GM12891 (cell line): ENCODE results near the gene PPARG.
"Not testable (repeated sequence)": the region's sequence is repeated elsewhere in the genome, so short reads cannot be mapped to it uniquely, and the experiment has no call there.

Source experiments
- DNase-seq: peaks from one replicate; pipeline ENCODE4 v3.0.0; 2011; ENCODE audit warnings: low spot score; ENCODE audit not compliant: insufficient read length
- FAIRE-seq: peaks from 2 replicates; lab custom pipeline; 2011; peaks lifted over from hg19 to GRCh38; lab: Jason Lieb, UNC
- PAX5 ChIP-seq: IDR thresholded peaks from 2 replicates; pipeline ENCODE4 v1.6.1; 2011; ENCODE audit warnings: low read length, moderate library complexity, mild to moderate bottlenecking; ENCODE audit not compliant: insufficient read depth, severe bottlenecking
- POLR2A ChIP-seq: IDR thresholded peaks from 2 replicates; pipeline ENCODE4 v1.6.1; 2011; ENCODE audit warnings: low read depth, low read length, control low read depth
- POLR2AphosphoS5 ChIP-seq: IDR thresholded peaks from 2 replicates; pipeline ENCODE4 v1.6.1; 2011; ENCODE audit warnings: low read depth, low read length, control low read depth
- POU2F2 ChIP-seq: IDR thresholded peaks from 2 replicates; pipeline ENCODE4 v1.6.1; 2011; ENCODE audit warnings: low read depth, mild to moderate bottlenecking, control low read depth, low read length, moderate library complexity
- SPI1 ChIP-seq: IDR thresholded peaks from 2 replicates; pipeline ENCODE4 v1.6.1; 2011; ENCODE audit warnings: low read depth, low read length, control low read depth
- TAF1 ChIP-seq: IDR thresholded peaks from 2 replicates; pipeline ENCODE4 v1.6.1; 2011; ENCODE audit warnings: low read depth, low read length, control low read depth

Gene PPARG

GRCh38 chr3:12463686-12464085 lies 174.8 kb downstream of the PPARG start:
- DNase-seq (no peak), FAIRE-seq (no peak)
- TF ChIP-seq PAX5 (no peak), SPI1 (no peak), TAF1 (no peak), POLR2AphosphoS5 (no peak), POU2F2 (no peak)

DNA sequence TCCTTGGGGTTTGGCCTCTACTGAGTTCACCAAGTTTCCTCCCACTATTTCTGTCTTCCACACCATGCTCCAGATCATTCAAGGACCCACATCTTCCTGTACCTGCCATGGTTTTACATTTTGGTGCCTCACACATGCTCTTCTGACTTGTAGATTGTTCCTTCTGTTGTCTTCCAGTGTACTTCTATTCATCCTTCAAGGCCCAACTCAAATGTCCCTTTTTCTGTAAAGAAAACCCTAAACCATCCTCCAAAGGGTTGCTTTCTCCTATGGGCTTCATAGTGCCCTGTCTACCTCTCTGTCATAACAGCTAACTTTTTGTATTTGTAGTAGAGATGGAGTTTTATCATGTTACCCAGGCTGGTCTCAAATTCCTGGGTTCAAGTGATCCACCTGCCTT lies 175.3 kb downstream of the PPARG start:
- no peak for TF ChIP-seq POLR2AphosphoS5
- TF ChIP-seq POLR2A: no peak
- TF ChIP-seq POU2F2: no peak
- no peak for TF ChIP-seq TAF1
- TF ChIP-seq SPI1: no peak
- TF ChIP-seq PAX5: no peak
- DNase-seq (no peak), FAIRE-seq (no peak)

DNA sequence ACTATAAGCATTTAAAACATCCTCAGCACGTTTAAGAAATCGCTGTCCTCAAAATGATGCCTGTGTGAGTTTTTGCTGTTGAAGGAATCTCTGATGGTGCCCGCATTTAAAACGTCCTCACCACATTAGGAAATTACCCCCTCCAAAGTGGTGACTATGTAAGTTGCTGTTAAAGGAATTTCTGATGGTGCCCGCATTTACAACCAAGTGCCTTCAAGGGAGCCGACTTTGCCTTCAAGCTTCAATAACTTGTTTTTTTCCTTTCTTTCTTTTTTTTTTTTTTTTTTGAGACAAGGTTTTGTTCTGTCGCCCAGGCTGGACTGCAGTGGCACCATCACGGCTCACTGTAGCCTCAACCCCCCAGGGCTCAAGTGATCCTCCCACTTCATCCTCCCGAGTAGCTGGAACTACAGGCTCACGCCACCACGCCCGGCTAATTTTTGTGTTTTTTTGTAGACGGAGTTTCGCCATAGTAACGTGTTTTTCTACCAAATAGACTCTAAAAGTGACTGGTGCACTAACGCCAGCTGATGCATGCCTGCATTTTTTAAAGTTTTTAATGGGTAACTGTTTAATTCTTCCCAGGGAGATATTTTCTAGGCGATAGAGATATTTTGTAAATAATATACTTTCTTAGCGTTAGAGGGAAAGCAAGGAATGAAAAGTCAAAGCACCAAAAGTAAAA lies 176.4 kb downstream of the PPARG start:
- FAIRE-seq: no peak
- TF ChIP-seq POU2F2: no peak
- no peak for TF ChIP-seq POLR2A
- no peak for TF ChIP-seq TAF1
- TF ChIP-seq PAX5: no peak
- no peak for TF ChIP-seq SPI1
- no peak for TF ChIP-seq POLR2AphosphoS5
- DNase-seq: no peak

- no peak for FAIRE-seq
Observed at GRCh38 chr3:12465836-12466225, 177.0 kb downstream of the PPARG start.

DNA sequence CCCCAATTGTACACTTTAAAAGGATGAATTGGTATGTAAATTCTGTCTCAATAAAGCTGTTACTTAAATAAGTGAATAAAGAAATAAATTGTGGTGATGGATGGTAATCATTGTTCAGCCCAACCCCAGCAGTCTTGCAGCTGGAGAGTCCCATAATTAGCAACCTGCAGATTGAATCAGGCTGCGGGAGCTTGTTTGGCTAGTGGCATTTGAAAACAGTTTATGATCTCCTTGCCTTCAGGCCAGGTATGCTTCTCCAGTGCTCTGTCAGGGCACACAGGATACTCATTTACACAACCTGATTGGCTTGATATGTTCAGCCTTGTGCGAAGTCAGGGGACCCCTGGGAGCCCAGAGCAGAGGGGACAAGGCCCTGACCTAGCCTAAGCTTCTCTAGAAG lies 178.9 kb downstream of the PPARG start:
- FAIRE-seq (no peak), DNase-seq (no peak)
- TF ChIP-seq POLR2AphosphoS5: no peak
- no peak for TF ChIP-seq POLR2A
- no peak for TF ChIP-seq PAX5
- no peak for TF ChIP-seq SPI1
- no peak for TF ChIP-seq TAF1
- no peak for TF ChIP-seq POU2F2

More at GRCh38 chr3:12465836-12466225, 177.0 kb downstream of the PPARG start:
- DNase-seq: no peak
- no peak for TF ChIP-seq PAX5
- no peak for TF ChIP-seq SPI1
- no peak for TF ChIP-seq POLR2AphosphoS5
- TF ChIP-seq TAF1: no peak
- TF ChIP-seq POLR2A: no peak
- TF ChIP-seq POU2F2: no peak

DNA sequence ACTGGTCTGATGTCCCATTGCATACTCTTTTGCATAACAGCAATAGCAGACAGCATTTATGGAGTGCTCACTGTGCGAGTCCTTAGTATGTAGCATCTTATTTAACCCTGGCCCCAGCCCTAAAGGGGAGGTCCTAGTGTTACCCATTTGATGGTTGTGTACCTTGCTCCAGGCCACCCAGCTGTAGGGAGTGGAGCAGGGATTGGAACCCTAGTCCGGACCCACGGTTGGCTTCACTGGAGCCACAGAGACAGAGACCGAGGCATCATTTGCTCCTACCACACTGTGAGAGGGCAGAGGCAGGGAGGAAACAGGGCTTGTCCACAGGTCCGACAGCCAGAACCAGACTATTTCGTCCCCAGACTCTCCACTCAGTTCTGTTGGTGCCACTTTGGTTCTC lies 179.4 kb downstream of the PPARG start:
- TF ChIP-seq SPI1 (no peak), POLR2AphosphoS5 (no peak), TAF1 (no peak), PAX5 (no peak), POU2F2 (no peak), POLR2A (no peak)
- DNase-seq (no peak), FAIRE-seq (no peak)

DNA sequence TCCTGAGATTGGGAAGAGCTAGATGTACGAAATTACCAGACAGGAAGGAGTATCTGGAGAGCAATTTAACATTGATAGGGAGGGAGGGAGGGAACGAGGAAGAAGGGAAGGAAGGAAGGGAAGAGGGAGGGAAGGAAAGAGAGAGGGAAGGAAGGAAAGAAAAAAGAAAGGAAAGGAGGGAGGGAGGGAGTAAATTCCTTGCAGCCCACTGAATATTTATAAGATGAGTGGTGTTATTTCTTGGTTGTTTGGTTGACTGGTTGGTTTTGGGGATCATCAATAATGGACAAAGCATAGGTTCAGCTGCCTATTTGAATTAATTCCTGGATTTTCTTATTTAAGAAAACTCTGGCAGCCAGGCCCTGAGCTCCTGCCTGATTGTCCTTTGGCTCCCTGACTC lies 179.9 kb downstream of the PPARG start:
- TF ChIP-seq POU2F2: no peak
- no peak for TF ChIP-seq POLR2A
- TF ChIP-seq POLR2AphosphoS5: no peak
- no peak for TF ChIP-seq PAX5
- TF ChIP-seq SPI1: no peak
- no peak for TF ChIP-seq TAF1
- FAIRE-seq (no peak), DNase-seq (no peak)

GRCh38 chr3:12469222-12469621 lies 180.4 kb downstream of the PPARG start:
- not testable (repeated sequence) for DNase-seq, FAIRE-seq

DNA sequence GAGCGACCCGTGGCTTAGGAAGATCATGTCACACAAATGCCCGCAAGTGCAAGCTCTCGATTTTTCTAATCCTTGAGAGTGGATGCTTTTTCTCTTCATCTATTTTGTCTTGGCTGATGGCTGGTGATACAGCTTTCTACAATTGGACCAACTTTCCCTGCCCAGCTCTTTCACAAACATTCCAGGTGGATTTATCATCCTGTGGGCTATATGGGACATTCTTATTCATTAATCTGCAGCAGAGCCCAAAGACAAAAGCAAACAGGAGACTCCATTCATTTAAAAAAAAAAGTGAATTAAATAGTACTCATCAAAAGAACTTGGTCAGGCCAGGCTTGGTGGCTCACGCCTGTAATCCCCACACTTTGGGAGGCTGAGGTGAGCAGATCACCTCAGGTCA lies 181.2 kb downstream of the PPARG start:
- DNase-seq: no peak
- no peak for TF ChIP-seq POLR2AphosphoS5
- TF ChIP-seq SPI1: no peak
- TF ChIP-seq POU2F2: no peak
- TF ChIP-seq POLR2A: no peak
- TF ChIP-seq PAX5: no peak
- no peak for FAIRE-seq

DNA sequence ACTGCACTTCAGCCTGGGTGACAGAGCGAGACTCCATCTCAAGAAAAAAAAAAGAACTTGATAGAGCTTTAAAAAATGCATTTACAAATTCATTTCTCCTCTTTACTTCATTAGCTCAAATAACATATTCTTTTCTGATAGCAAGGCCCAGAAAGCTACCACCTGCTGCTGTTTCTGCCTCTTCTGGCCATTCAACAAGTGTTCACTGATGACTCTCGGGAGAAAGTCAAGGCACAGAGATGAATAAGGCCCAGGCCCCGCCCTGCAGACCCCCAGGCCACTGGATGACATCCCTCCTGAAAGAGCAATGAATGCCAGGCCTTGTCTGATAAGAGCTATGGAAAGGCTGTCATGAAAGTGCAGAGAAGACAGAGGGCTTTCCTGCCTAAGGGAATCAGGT lies 181.8 kb downstream of the PPARG start:
- TF ChIP-seq SPI1 (no peak), POLR2A (no peak), PAX5 (no peak), TAF1 (no peak), POLR2AphosphoS5 (no peak), POU2F2 (no peak)
- no peak for DNase-seq
- no peak for FAIRE-seq
